Stimulated activated CD4-positive, alpha-beta T cell treated with anti-CD3 and anti-CD28 coated beads, Interleukin-15, amount 100 ng/mL, for 1 hour (primary cell): ENCODE results near the gene NLRP3.
"Not testable (repeated sequence)": the region's sequence is repeated elsewhere in the genome, so short reads cannot be mapped to it uniquely, and the experiment has no call there.

Experiments
- DNase-seq, 2 donors: peaks; one replicate each; pipeline ENCODE4 v3.0.0-alpha.2; 2020; ENCODE audit warnings: low read depth in 1 of 2, low spot score in 1 of 2

NLRP3 gene

DNA sequence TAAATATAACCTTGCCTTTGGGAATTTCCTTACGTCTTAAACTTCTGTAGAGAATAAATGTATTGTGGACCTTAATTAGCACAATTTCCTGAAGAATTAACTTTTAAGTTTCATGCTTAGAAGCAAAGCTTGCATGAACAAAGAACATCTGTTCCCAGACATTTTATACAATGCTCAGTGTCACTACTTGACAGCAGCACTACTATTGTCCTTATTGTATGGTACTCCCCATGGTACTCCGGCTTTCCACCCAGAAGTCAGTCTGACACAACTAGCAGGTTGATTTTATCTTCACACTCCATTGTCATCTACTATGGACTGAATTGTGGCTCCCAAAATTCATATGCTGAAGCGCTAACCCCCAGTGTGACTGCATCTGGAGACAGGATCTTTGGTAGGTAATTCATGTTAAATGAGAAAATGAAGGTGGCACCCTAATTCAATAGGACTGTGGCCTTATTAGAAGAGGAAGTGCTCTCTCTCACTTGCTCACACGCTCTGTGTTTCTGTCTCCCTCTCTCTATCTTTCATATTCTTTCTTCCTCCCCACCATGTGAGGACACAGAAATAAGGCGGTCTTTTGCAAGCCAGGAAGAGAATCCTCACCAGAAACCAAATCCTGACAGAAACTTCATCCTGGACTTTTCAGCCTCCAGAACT is 52.6 kb downstream of the NLRP3 start:
- DNase-seq, result no peak

DNA sequence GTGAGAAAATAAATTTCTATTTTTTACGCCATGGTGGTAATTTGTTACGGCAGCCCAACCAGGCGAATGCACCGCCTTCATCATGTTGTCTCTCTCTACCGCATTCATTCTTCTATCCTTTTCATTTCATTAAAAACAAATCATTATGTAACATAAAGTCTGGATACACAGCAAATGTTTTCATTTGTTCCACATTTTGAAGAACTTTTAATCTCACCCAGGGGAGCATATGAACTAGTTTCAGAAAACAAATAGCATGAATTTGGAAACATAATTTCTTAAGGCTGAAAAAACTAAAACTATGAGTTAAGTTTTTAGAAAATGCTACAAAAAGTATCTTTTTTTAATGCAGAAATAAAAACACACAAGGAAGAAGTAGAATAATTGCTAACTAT is 53.2 kb downstream of the NLRP3 start:
- DNase-seq, result no peak

DNA sequence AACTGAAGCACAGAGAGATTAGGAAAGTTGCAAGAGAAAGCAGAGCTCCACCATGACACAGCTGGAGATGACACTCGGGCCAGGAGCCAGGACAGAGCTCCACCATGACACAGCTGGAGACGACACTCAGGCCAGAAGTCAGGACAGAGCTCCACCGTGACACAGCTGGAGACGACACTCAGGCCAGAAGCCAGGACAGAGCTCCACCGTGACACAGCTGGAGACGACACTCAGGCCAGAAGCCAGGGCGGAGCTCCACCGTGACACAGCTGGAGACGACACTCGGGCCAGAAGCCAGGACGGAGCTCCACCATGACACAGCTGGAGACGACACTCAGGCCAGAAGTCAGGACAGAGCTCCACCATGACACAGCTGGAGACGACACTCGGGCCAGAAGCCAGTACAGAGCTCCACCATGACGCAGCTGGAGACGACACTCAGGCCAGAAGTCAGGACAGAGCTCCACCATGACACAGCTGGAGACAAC is 55.0 kb downstream of the NLRP3 start:
- DNase-seq, result not testable (repeated sequence)

DNA sequence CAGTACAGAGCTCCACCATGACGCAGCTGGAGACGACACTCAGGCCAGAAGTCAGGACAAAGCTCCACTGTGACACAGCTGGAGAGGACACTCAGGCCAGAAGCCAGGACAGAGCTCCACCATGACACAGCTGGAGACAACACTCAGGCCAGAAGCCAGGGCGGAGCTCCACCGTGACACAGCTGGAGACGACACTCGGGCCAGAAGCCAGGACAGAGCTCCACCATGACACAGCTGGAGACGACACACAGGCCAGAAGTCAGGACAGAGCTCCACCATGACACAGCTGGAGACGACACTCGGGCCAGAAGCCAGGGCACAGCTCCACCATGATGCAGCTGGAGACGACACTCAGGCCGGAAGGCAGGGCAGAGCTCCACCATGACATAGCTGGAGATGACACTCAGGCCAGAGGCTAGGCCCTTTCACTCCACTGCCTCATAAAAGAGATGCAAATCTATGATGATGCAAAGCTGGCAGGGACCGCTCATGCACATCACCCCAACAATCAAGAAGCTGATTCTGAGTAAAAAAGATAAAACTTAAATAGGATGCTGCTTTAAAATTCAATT is 55.6 kb downstream of the NLRP3 start:
- no peak for DNase-seq

GRCh38 chr1:247472035-247472434 is 56.1 kb downstream of the NLRP3 start:
- DNase-seq, result no peak

DNA sequence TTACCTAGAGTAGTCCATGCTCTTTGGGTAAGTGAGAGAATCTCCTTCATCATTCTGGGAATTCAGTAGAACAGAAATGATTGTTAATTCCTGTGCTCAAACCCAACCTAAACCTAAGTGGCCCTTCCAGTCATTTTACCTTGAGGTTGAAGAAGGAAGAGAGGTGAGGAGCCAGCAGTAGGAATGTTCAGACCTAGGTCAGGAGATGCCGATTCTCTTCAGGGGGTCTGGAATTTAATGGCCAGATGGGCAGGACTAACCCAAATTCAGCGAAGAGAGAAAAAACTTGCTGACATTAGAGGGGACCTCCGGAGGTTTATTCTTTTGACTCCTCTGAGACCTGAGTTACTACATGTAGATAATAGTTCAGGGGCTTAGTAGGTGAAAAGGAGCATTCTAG is 58.4 kb downstream of the NLRP3 start:
- no peak for DNase-seq

- DNase-seq, result no peak
Observed at GRCh38 chr1:247475793-247476192, 59.8 kb downstream of the NLRP3 start.

DNA sequence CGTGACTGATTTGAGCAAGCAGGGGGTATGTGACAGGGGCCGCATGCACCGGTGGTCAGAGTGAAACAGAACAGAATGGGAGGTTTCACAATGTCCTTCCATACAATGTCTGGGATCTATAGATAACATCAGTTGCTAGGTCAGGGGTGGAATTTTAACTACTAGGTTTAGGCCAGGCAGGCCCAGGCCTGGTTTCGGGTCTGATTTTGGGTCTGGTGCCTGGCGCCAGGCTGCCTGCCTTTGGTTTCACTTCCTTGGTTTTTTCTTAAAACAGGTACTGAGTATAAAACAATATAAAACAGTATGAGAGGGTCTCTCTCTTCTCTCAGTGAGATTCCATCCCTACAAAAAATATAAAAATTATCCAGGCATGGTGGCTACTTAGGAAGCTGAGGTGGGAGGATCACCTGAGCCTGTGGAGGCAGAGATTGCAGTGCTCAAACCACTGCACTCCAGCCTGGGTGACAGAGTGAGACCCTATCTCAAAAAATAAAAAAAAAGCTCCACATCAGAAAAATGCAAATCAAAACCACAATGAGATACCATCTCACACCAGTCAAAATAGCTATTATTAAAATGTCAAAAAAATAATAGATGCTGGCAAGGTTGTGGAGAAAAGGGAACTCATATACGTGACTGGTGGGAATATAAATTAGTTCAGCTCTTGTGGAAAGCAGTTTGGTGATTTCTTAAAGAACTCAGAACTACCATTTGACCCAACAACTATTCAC is 60.5 kb downstream of the NLRP3 start:
- DNase-seq, result not testable (repeated sequence)

GRCh38 chr1:247482747-247483146 is 66.8 kb downstream of the NLRP3 start:
- no peak for DNase-seq

- no peak for DNase-seq
Observed at GRCh38 chr1:247487057-247487456, 71.1 kb downstream of the NLRP3 start.

GRCh38 chr1:247491328-247491727 is 75.4 kb downstream of the NLRP3 start:
- DNase-seq, result no peak

DNA sequence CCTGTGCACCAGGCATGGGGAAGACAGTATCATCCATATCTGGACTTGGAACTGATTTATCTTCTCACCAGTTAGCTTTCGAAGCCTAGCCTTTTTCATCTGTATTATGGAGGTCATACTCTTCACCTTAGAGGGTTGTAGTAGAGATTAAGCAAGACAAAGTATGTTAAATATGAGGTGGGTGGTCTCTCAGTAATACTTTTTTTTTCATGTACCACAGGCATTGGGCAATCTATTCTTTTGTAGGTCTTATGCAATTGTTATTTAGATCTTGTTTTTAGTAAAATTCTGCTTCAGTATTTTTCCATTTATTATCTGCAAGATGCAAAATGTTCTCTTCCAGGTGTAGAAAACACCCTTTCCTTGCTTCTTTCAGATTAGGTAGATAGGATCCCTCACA is 77.1 kb downstream of the NLRP3 start:
- DNase-seq, result no peak

DNA sequence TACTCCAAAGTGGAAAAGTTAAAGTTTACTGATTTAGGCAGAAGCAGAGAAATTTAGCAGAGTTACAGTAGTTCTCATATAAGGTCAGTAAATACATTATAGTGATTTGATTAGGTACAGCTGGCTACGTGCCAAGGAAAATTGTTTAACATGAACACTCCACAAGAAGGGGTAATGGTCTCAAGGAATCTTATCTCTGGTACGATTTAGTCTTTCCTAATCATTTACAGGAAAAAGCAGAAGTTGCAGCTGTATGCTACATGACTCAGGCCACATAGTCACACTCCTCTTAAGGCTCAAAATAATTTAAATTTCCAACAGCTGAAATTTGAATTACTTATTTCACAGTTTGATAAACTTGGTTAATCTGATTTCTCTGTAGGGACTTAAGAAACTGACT is 78.8 kb downstream of the NLRP3 start:
- DNase-seq, result no peak

- DNase-seq, result no peak
Observed at GRCh38 chr1:247496581-247497285, 80.8 kb downstream of the NLRP3 start.
